ENCODE measurements around the gene UGP2. TPM values are rescaled to one million over a fixed set of nuclear protein-coding genes. Genes with fewer than 3 reads are reported as not detected.

UGP2 gene
- total and polyA plus RNA-seq, 2 of the 4 experiments (the other 2 are of a cell fraction): 45.0 to 58.8 TPM

DNA sequence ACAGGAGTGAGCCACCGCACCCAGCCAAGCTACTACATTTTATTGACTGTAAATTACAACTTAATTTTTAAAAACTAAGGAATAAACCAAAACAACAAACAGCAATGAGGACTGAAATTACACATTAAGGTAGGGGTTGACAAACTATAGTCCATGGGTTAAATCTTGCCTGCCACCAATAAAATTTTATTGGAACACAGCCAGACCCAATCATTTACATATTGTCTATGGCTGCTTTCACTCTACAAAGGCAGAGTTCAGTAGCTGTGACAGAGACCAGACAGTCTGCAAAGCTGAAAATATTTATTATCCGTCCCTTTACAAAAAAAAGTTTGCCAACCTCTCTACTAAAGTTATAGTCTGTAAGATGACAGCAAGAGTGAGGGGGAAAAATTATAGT is 24.3 kb upstream of the UGP2 start:
- H2BK120ac ChIP-seq (ENCODE audit: low read depth, low read length): no peak overlapping the region

More for the DNA sequence above, 24.3 kb upstream of the UGP2 start:
- in situ Hi-C loops (cut with MboI; ENCODE audit: low sequenced_read_pairs): no loop called here
- no peak overlapping the region for H2AK9ac ChIP-seq (replicated peaks; ENCODE audit: low read depth, low read length, poor library complexity)
- no peak overlapping the region for H3K23ac ChIP-seq (ENCODE audit: low read depth, low read length)
- H3K79me1 ChIP-seq (ENCODE audit: low read depth in 1 of 2, low read length in 2 of 2): no peaks in the 10 kb centered on the region
- no peaks in the 10 kb centered on the region for H3K27me3 ChIP-seq (ENCODE audit: control insufficient read depth, insufficient read depth, low read length)
- no peak overlapping the region for H2BK15ac ChIP-seq (ENCODE audit: low read depth, low read length)
- DNase-seq (no peak), ATAC-seq (ENCODE audit: low read depth) (no peak)
- intact Hi-C loops (cut with micrococcal nuclease): no loop called here
- H3K56ac ChIP-seq (ENCODE audit: extremely low read depth, insufficient read depth, low read length): no peak overlapping the region
- no TSS peak for BruUV-seq (replicated peaks)
- H3K14ac ChIP-seq (replicated peaks; ENCODE audit: low read depth, low read length): no peak overlapping the region
- no peak overlapping the region for H2BK5ac ChIP-seq (ENCODE audit: low read depth, low read length, poor library complexity, severe bottlenecking)
- TF ChIP-seq, protein P1, sequence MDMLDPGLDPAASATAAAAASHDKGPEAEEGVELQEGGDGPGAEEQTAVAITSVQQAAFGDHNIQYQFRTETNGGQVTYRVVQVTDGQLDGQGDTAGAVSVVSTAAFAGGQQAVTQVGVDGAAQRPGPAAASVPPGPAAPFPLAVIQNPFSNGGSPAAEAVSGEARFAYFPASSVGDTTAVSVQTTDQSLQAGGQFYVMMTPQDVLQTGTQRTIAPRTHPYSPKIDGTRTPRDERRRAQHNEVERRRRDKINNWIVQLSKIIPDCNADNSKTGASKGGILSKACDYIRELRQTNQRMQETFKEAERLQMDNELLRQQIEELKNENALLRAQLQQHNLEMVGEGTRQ (IDR thresholded peaks at IDR 0.05; ENCODE audit: low read depth, low read length): no peak
- TF ChIP-seq POLR2A (IDR thresholded peaks at IDR 0.05; ENCODE audit: low read depth, low read length): no peak
- no peak for TF ChIP-seq FOS (IDR thresholded peaks at IDR 0.05; ENCODE audit: low read depth, low read length)
- no peak for TF ChIP-seq MAZ (IDR thresholded peaks at IDR 0.05; ENCODE audit: borderline replicate concordance, low read depth, low read length)
- TF ChIP-seq CHD1 (IDR thresholded peaks at IDR 0.05; ENCODE audit: low read depth, low read length): no peak
- TF ChIP-seq RAD21 (IDR thresholded peaks at IDR 0.05; ENCODE audit: low read length): no peak
- TF ChIP-seq SMC3 (IDR thresholded peaks at IDR 0.05; ENCODE audit: low read depth, low read length): no peak
- TF ChIP-seq BHLHE40 (IDR thresholded peaks at IDR 0.05; ENCODE audit: low read depth, low read length): no peak
- TF ChIP-seq RFX5 (IDR thresholded peaks at IDR 0.05; ENCODE audit: low read depth, low read length): no peak
- TF ChIP-seq, protein P2, sequence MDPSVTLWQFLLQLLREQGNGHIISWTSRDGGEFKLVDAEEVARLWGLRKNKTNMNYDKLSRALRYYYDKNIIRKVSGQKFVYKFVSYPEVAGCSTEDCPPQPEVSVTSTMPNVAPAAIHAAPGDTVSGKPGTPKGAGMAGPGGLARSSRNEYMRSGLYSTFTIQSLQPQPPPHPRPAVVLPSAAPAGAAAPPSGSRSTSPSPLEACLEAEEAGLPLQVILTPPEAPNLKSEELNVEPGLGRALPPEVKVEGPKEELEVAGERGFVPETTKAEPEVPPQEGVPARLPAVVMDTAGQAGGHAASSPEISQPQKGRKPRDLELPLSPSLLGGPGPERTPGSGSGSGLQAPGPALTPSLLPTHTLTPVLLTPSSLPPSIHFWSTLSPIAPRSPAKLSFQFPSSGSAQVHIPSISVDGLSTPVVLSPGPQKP (IDR thresholded peaks at IDR 0.05; ENCODE audit: borderline replicate concordance, low read depth, low read length): no peak
- no peak for TF ChIP-seq RCOR1 (IDR thresholded peaks at IDR 0.05; ENCODE audit: insufficient replicate concordance, low read length)
- TF ChIP-seq NFE2L2 (IDR thresholded peaks at IDR 0.05; ENCODE audit: low read depth, low read length): no peak
- ChIA-PET POLR2A (ENCODE audit: unreplicated experiment) (no interaction called here), CTCF (no interaction called here)
- peaks cover 4% of the 10 kb centered on the region for H3K4me1 ChIP-seq (ENCODE audit: control insufficient read depth, insufficient read depth, low read length)
- no peak overlapping the region for H3K4me2 ChIP-seq (ENCODE audit: low read depth, low read length)
- no peak overlapping the region for H4K5ac ChIP-seq (ENCODE audit: low read depth, low read length)
- H3K9me3 ChIP-seq (ENCODE audit: control insufficient read depth, insufficient read depth, low read length): no peaks in the 10 kb centered on the region
- H2AFZ ChIP-seq (replicated peaks; ENCODE audit: low read length, poor library complexity): no peak overlapping the region
- no peaks in the 10 kb centered on the region for H4K20me1 ChIP-seq (ENCODE audit: insufficient read depth, low read length)
- H3K27ac ChIP-seq (ENCODE audit: insufficient read depth, low read length): no peak overlapping the region
- 0 out of 2 replicates have a peak, but pooled peaks cover 2% of the 10 kb centered on the region for H3K9me1 ChIP-seq (ENCODE audit: insufficient read depth, low read length)
- H4K8ac ChIP-seq (ENCODE audit: low read depth in 2 of 2, low read length in 2 of 2): no peak overlapping the region
- no peak overlapping the region for H3K9ac ChIP-seq (ENCODE audit: low read depth, low read length)
- dilution Hi-C loops (cut with HindIII; ENCODE audit: low sequenced_read_pairs, unreplicated experiment): no loop called here
- H2AK5ac ChIP-seq (ENCODE audit: low read depth, low read length): no peak overlapping the region
- no peak overlapping the region for H2BK20ac ChIP-seq (ENCODE audit: low read depth, low read length)
- no peaks in the 10 kb centered on the region for H3K36me3 ChIP-seq (ENCODE audit: control insufficient read depth, insufficient read depth, low read length)
- H3K18ac ChIP-seq (ENCODE audit: low read depth, low read length): no peak overlapping the region
- no peak overlapping the region for H3K4ac ChIP-seq (ENCODE audit: low read depth, low read length)
- no CpG with 5 or more reads among the region's 2 CpGs for WGBS, 2 experiments (ENCODE audit: extremely low coverage in 2 of 2, insufficient read length in 1 of 2)
- no peak overlapping the region for H3K4me3 ChIP-seq (ENCODE audit: insufficient read depth, low read depth, low read length)
- no peak overlapping the region for H4K91ac ChIP-seq (ENCODE audit: insufficient read depth, low read depth, low read length)
